Psoas muscle (tissue), 8 donors: Measurements from ENCODE around the gene SBSN. TPM values are rescaled to one million over a fixed set of nuclear protein-coding genes. Genes with fewer than 3 reads are reported as not detected.

Source experiments
- ATAC-seq, 4 donors: fragments of 200-7000 bp; cut with Tn5 transposase; one replicate each; pipeline ENCODE4 v1.9.1; 2020; ENCODE audit warnings: moderate library complexity in 3 of 4, mild to moderate bottlenecking in 2 of 4
- DNase-seq, 2 donors: peaks; one replicate each; pipeline ENCODE4 v3.0.0-alpha.2; 2020
- H3K27ac ChIP-seq: fragments of 200-600 bp; one replicate; pipeline ENCODE4 v1.8.0; 2022
- H3K27me3 ChIP-seq, 3 donors: fragments of 200-600 bp in 1 of 3; one replicate each; pipeline versions ENCODE4 v1.6.1 to v1.8.0; 2013 to 2022; ENCODE audit warnings: low read length in 2 of 3, mild to moderate bottlenecking in 2 of 3, moderate library complexity in 1 of 3; ENCODE audit not compliant: insufficient read depth in 3 of 3
- H3K36me3 ChIP-seq, 2 donors: fragments of 200-600 bp in 1 of 2; one replicate each; pipeline versions ENCODE4 v1.6.1 to v1.8.0; 2013 to 2022; ENCODE audit warnings: low read depth in 1 of 2, mild to moderate bottlenecking in 1 of 2, moderate library complexity in 1 of 2; ENCODE audit not compliant: insufficient read depth in 1 of 2
- H3K4me1 ChIP-seq: fragments of 200-600 bp; one replicate; pipeline ENCODE4 v1.8.0; 2022
- H3K4me3 ChIP-seq: fragments of 200-600 bp; one replicate; pipeline ENCODE4 v1.8.0; 2022; ENCODE audit warnings: mild to moderate bottlenecking
- H3K9me3 ChIP-seq: fragments of 200-600 bp; one replicate; pipeline ENCODE4 v1.8.0; 2022
- CTCF ChIP-seq: fragments of 200-600 bp; IDR thresholded peaks from one replicate; pipeline ENCODE4 v1.8.0; 2022; ENCODE audit warnings: antibody characterized with exemption
- WGBS, 3 donors: extraction: QIAGEN DNeasy Blood & Tissue Kit; methylation state at CpG; one replicate each; pipeline versions ENCODE4 v1.1.6 to v1.1.7; 2013; 5-methylcytosine and 5-hydroxymethylcytosine counted together
- intact Hi-C, 2 donors: fragments of 100-400 bp; cut with DNase I; formaldehyde crosslinking; loops; one replicate each; pipeline versions ENCODE4 v1.11.0 to v1.14.2; 2022
- long read RNA-seq, 2 donors: library from polyadenylated mRNA; unstranded; transcript quantifications; one replicate each; pipeline ENCODE4 v2.0.0, GENCODE V29; 2021
- polyA plus RNA-seq, 3 donors: library from polyadenylated mRNA; stranded (reverse); fragments of 200-250 nt; gene quantifications; one replicate each; pipeline ENCODE4 v1.2.3, GENCODE V29; 2013
- total RNA-seq, 4 donors: library from RNA; stranded (reverse); fragmentation: NEBNext Ultra II Directional in 2 of 4; extraction: Animal tissue kit (Norgen Biotek cat#: 25700) in 2 of 4; gene quantifications; one replicate each; pipeline versions ENCODE4 v1.2.1 to v1.2.4, GENCODE V29; 2021 to 2023
- donor health status: healthy with polysubstance abuse.
- donor health status: DM: no; HTN: no; CAD: no; lungs with moderate emphysema.
- donor health status: Bipolar disorder and iron deficiency.
- donor health status: healthy.
- donor health status: DM: yes; HTN: yes; CAD: no.
- donor health status: DM: no; HTN: no; CAD: no.
- donor health status: DM: no; HTN: no; CAD: no.
- donor health status: DM: yes; HTN: yes; CAD: no.

The SBSN gene
- not detected for total RNA-seq
- polyA plus RNA-seq = under 1 TPM in 1 of 3 donors, not detected in 2; 0.09 TPM
- long read RNA-seq, donor 1 = 0 reads
- long read RNA-seq, donor 2 = 0 reads

- no peak for TF ChIP-seq CTCF
- H3K27me3 ChIP-seq = peaks cover 0 to 69% (median 8%) of the 10 kb centered on the region in 3 donors
- no peak within 1 kb of the TSS for H3K27ac ChIP-seq
- no peak within 1 kb of the TSS for H3K4me3 ChIP-seq
- ATAC-seq (no peak), DNase-seq (no peak)
- intact Hi-C loops = no loop called here
- WGBS, 3 donors = 72 to 77% (median 73%) methylated on average over 11 of the region's 11 CpGs
- no peaks in the 10 kb centered on the region for H3K9me3 ChIP-seq
- no peaks in the 10 kb centered on the region for H3K36me3 ChIP-seq
- H3K4me1 ChIP-seq = no peaks in the 10 kb centered on the region
Measured at GRCh38 chr19:35528218-35529038, at the start of gene SBSN. TSS of gene SBSN (minus strand) at chr19:35528311. CDS start at chr19:35528281, 30 bp downstream.

GRCh38 chr19:35571406-35571965, 43.4 kb upstream of the SBSN start:
- no peak for DNase-seq
- Histone ChIP-seq H3K4me3 (no peak overlapping the region), H3K36me3 (no peaks in the 10 kb centered on the region), H3K9me3 (peaks cover 11% of the 10 kb centered on the region), H3K27me3 (peaks cover 0 to 6% (median 3%) of the 10 kb centered on the region in 3 donors), H3K27ac (no peak overlapping the region), H3K4me1 (no peaks in the 10 kb centered on the region)
- intact Hi-C loops = no loop called here
- TF ChIP-seq CTCF = no peak
- 75 to 85% (median 85%) methylated on average over 1 of the region's 1 CpG for WGBS, 3 donors
- ATAC-seq = no peak

GRCh38 chr19:35569281-35569781, 41.2 kb upstream of the SBSN start:
- no peak for TF ChIP-seq CTCF
- 39 to 50% (median 41%) methylated on average over 5 of the region's 5 CpGs for WGBS, 3 donors
- H3K4me3 ChIP-seq = no peak overlapping the region
- H3K9me3 ChIP-seq = no peaks in the 10 kb centered on the region
- peaks cover 0 to 6% (median 3%) of the 10 kb centered on the region in 3 donors for H3K27me3 ChIP-seq
- no peaks in the 10 kb centered on the region for H3K4me1 ChIP-seq
- no peak overlapping the region for H3K27ac ChIP-seq
- H3K36me3 ChIP-seq = no peaks in the 10 kb centered on the region
- intact Hi-C loops = no loop called here
- no peak for ATAC-seq
- peak in 1 of 2 donors; percentile 34 for DNase-seq

- no peak for TF ChIP-seq CTCF
- H3K4me3 ChIP-seq = no peak overlapping the region
- ATAC-seq = no peak
- H3K4me1 ChIP-seq = no peaks in the 10 kb centered on the region
- DNase-seq = no peak
- no peak overlapping the region for H3K27ac ChIP-seq
- no peaks in the 10 kb centered on the region for H3K36me3 ChIP-seq
- intact Hi-C loops = no loop called here
- H3K27me3 ChIP-seq = peaks cover 3 to 11% (median 9%) of the 10 kb centered on the region in 3 donors
- 81 to 82% (median 82%) methylated on average over 7 of the region's 7 CpGs for WGBS, 3 donors
- no peaks in the 10 kb centered on the region for H3K9me3 ChIP-seq
Measured at GRCh38 chr19:35566738-35567137, 38.6 kb upstream of the SBSN start.
